H1 (cell line): ENCODE measurements around the gene C9orf50. TPM values are rescaled to one million over a fixed set of nuclear protein-coding genes. Genes with fewer than 3 reads are reported as not detected.

Experiments used
- ATF3 ChIP-seq: IDR thresholded peaks from 2 replicates; pipeline ENCODE4 v1.6.1; 2011; ENCODE audit warnings: low read depth, mild to moderate bottlenecking, low read length; ENCODE audit not compliant: insufficient read depth
- BACH1 ChIP-seq: IDR thresholded peaks from 2 replicates; pipeline ENCODE4 v1.6.1; 2012; ENCODE audit warnings: low read length, improper control_type of control experiment
- BRCA1 ChIP-seq: IDR thresholded peaks from 2 replicates; pipeline ENCODE4 v1.6.1; 2012; ENCODE audit warnings: low read depth, low read length, improper control_type of control experiment
- CEBPB ChIP-seq: IDR thresholded peaks from 2 replicates; pipeline ENCODE4 v1.6.1; 2012; ENCODE audit warnings: low read depth, low read length
- CHD1 ChIP-seq: IDR thresholded peaks from 2 replicates; pipeline ENCODE4 v1.6.1; 2012; ENCODE audit warnings: low read depth, low read length, improper control_type of control experiment
- CHD2 ChIP-seq: IDR thresholded peaks from 2 replicates; pipeline ENCODE4 v1.6.1; 2012; ENCODE audit warnings: low read length, improper control_type of control experiment
- CREB1 ChIP-seq: IDR thresholded peaks from 2 replicates; pipeline ENCODE4 v1.6.1; 2012; ENCODE audit warnings: inconsistent platforms
- E2F6 ChIP-seq: IDR thresholded peaks from 2 replicates; pipeline ENCODE4 v1.6.1; 2012; ENCODE audit warnings: inconsistent platforms
- EP300 ChIP-seq, 2 experiments: IDR thresholded peaks; 1 replicate in 1 of 2; 2 replicates in 1 of 2; pipeline ENCODE4 v1.6.1; 2011 to 2012; ENCODE audit warnings: low read depth in 2 of 2, low read length in 2 of 2, mild to moderate bottlenecking in 2 of 2, borderline replicate concordance in 1 of 2, inconsistent platforms in 1 of 2, moderate library complexity in 1 of 2
- GTF2F1 ChIP-seq: IDR thresholded peaks from 2 replicates; pipeline ENCODE4 v1.6.1; 2012; ENCODE audit warnings: low read depth, low read length, improper control_type of control experiment, borderline replicate concordance
- JUN ChIP-seq: IDR thresholded peaks from 2 replicates; pipeline ENCODE4 v1.6.1; 2011; ENCODE audit warnings: low read depth, mild to moderate bottlenecking, improper control_type of control experiment, low read length
- JUND ChIP-seq: IDR thresholded peaks from 2 replicates; pipeline ENCODE4 v1.6.1; 2011; ENCODE audit warnings: mild to moderate bottlenecking, improper control_type of control experiment, low read length
- POU5F1 ChIP-seq: IDR thresholded peaks from 2 replicates; pipeline ENCODE4 v1.6.1; 2011; ENCODE audit warnings: low read depth, mild to moderate bottlenecking, low read length, moderate library complexity
- RBBP5 ChIP-seq: IDR thresholded peaks from 2 replicates; pipeline ENCODE4 v1.7.1; 2012; ENCODE audit warnings: low read depth, mild to moderate bottlenecking, inconsistent platforms, low read length, moderate library complexity, borderline replicate concordance
- SIN3A ChIP-seq, 2 experiments: IDR thresholded peaks in 1 of 2; conservative IDR thresholded peaks in 1 of 2; 2 replicates each; pipeline ENCODE4 v1.6.1; 2011 to 2012; ENCODE audit warnings: low read length in 2 of 2, improper control_type of control experiment in 1 of 2, low read depth in 1 of 2, mild to moderate bottlenecking in 1 of 2
- SIX5 ChIP-seq: IDR thresholded peaks from 2 replicates; pipeline ENCODE4 v1.6.1; 2011; ENCODE audit warnings: mild to moderate bottlenecking, low read depth, low read length
- SP4 ChIP-seq: IDR thresholded peaks from 2 replicates; pipeline ENCODE4 v1.6.1; 2012; ENCODE audit warnings: low read length, inconsistent platforms
- SRF ChIP-seq: IDR thresholded peaks from 2 replicates; pipeline ENCODE4 v1.6.1; 2011; ENCODE audit warnings: mild to moderate bottlenecking, low read depth, low read length, moderate library complexity
- TAF1 ChIP-seq: IDR thresholded peaks from 2 replicates; pipeline ENCODE4 v1.6.1; 2011; ENCODE audit warnings: mild to moderate bottlenecking, low read depth, low read length
- TAF7 ChIP-seq: optimal IDR thresholded peaks from 2 replicates; pipeline ENCODE3; 2011; ENCODE audit warnings: low read depth, mild to moderate bottlenecking, inconsistent platforms, low read length, moderate library complexity, borderline replicate concordance
- TCF12 ChIP-seq: IDR thresholded peaks from 2 replicates; pipeline ENCODE4 v1.6.1; 2011; ENCODE audit warnings: low read depth, mild to moderate bottlenecking, low read length
- USF2 ChIP-seq: IDR thresholded peaks from 2 replicates; pipeline ENCODE4 v1.6.1; 2011; ENCODE audit warnings: low read length, improper control_type of control experiment
- ZNF274 ChIP-seq: IDR thresholded peaks from 2 replicates; pipeline ENCODE4 v1.7.0; 2012; ENCODE audit warnings: low read length, borderline replicate concordance; ENCODE audit errors: extremely low read depth
- polyA plus RNA-seq, 7 experiments: library from polyadenylated mRNA; depleted of rRNA in 3 of 7; stranded (reverse) in 5 of 7; unstranded in 2 of 7; fragments of >200 nt in 5 of 7; fragments of 200-250 nt in 2 of 7; gene quantifications; 1 replicate in 5 of 7; 2 replicates in 1 of 7; 4 replicates in 1 of 7; pipeline versions ENCODE4 v1.2.1 to v1.2.3, GENCODE V29; 2011 to 2013; ENCODE audit warnings: missing spikeins in 2 of 7, mixed read lengths in 2 of 7
- total RNA-seq: library from RNA; stranded (reverse); fragmentation: NEBNext Ultra II Directional; extraction: Animal tissue kit (Norgen Biotek cat#: 25700); gene quantifications from 2 replicates; pipeline ENCODE4 v1.2.1, GENCODE V29; 2021

C9orf50 gene
- total and polyA plus RNA-seq, 2 of the 8 experiments (the other 6 are each of a cell fraction or from before 2014, with no cell fraction given), result not detected

GRCh38 chr9:129619787-129620668, 873 bp downstream of the C9orf50 start (continued):
- TF ChIP-seq BRCA1, result no peak
- no peak for TF ChIP-seq CHD2
- TF ChIP-seq BACH1, result no peak
- TF ChIP-seq ZNF274, result no peak
- TF ChIP-seq EP300 (IDR thresholded peaks at IDR 0.05; ENCODE audit: borderline replicate concordance in 1 of 2, low read depth in 2 of 2, low read length in 2 of 2), result no peak
- TF ChIP-seq USF2, result no peak
- no peak for TF ChIP-seq POU5F1
- no peak for TF ChIP-seq CHD1
- no peak for TF ChIP-seq JUN
- TF ChIP-seq JUND, result no peak
- no peak for TF ChIP-seq CEBPB
- no peak for TF ChIP-seq GTF2F1
- TF ChIP-seq RBBP5, result peak; percentile 10; the same call in 1 of the 2 replicates
- no peak for TF ChIP-seq SIN3A (conservative IDR thresholded peaks at IDR 0.05 in 1 of 2, IDR thresholded peaks at IDR 0.05 in 1 of 2; ENCODE audit: low read depth in 1 of 2, low read length in 2 of 2)
- no peak for TF ChIP-seq E2F6
- TF ChIP-seq TCF12, result no peak
- TF ChIP-seq SRF, result no peak
- TF ChIP-seq SP4, result no peak
- no peak for TF ChIP-seq CREB1
- no peak for TF ChIP-seq ATF3
- no peak for TF ChIP-seq TAF1
- no peak for TF ChIP-seq TAF7
- TF ChIP-seq SIX5, result no peak
